Calu3 (cell line): ENCODE data around the gene ZWILCH. TPM values are rescaled to one million over a fixed set of nuclear protein-coding genes. Genes with fewer than 3 reads are reported as not detected.
A peak's percentile ranks its signal among the peaks of the same experiment; 100 is the strongest.

Experiments
- BruUV-seq: library from RNA; stranded (reverse); fragments of 400-500 nt; replicated peaks from 2 replicates; lab custom pipeline; 2021; lab: Mats Ljungman, UMichigan
- CTCF ChIA-PET: fragments of 300-600 bp; sonication (Branson Sonifier 250); formaldehyde crosslinking; loops from one replicate; lab custom pipeline; 2022; ENCODE audit warnings: antibody characterized with exemption; lab: Charles Lee
- DNase-seq: peaks from one replicate; pipeline ENCODE4 v3.0.0; 2022
- H3K27ac Mint-ChIP-seq: one replicate; pipeline ENCODE4 v1.8.0; 2022; ENCODE audit warnings: mixed read lengths; ENCODE audit not compliant: unreplicated experiment
- H3K27me3 Mint-ChIP-seq: one replicate; pipeline ENCODE4 v1.8.0; 2022; ENCODE audit warnings: mixed read lengths; ENCODE audit not compliant: unreplicated experiment
- H3K36me3 Mint-ChIP-seq: one replicate; pipeline ENCODE4 v1.8.0; 2022; ENCODE audit warnings: mild to moderate bottlenecking, moderate library complexity, mixed read lengths; ENCODE audit not compliant: insufficient read depth, unreplicated experiment
- H3K4me1 Mint-ChIP-seq: one replicate; pipeline ENCODE4 v1.8.0; 2022; ENCODE audit warnings: mild to moderate bottlenecking, low read depth, mixed read lengths; ENCODE audit not compliant: unreplicated experiment
- H3K4me3 Mint-ChIP-seq: one replicate; pipeline ENCODE4 v1.8.0; 2022; ENCODE audit warnings: mild to moderate bottlenecking, low read depth, moderate library complexity, mixed read lengths; ENCODE audit not compliant: unreplicated experiment
- H3K9me3 Mint-ChIP-seq: one replicate; pipeline ENCODE4 v1.8.0; 2022; ENCODE audit warnings: low read depth, mixed read lengths; ENCODE audit not compliant: unreplicated experiment
- intact Hi-C: fragments of 100-400 bp; cut with micrococcal nuclease; formaldehyde crosslinking; loops from one replicate; pipeline ENCODE4 v1.10.0; 2022; ENCODE audit not compliant: unreplicated experiment
- total RNA-seq: library from RNA; stranded (reverse); gene quantifications from 2 replicates; pipeline ENCODE4 v1.2.3, GENCODE V29; 2022
- TF ChIP-seq, protein P1 (sequence below): fragments of 200-600 bp; IDR thresholded peaks from one replicate; pipeline ENCODE4 v1.8.0; 2022; ENCODE audit warnings: antibody characterized with exemption; ENCODE audit not compliant: unreplicated experiment

Gene ZWILCH
- total RNA-seq, 1 experiment from 2014 or later = 34.5 TPM

DNA sequence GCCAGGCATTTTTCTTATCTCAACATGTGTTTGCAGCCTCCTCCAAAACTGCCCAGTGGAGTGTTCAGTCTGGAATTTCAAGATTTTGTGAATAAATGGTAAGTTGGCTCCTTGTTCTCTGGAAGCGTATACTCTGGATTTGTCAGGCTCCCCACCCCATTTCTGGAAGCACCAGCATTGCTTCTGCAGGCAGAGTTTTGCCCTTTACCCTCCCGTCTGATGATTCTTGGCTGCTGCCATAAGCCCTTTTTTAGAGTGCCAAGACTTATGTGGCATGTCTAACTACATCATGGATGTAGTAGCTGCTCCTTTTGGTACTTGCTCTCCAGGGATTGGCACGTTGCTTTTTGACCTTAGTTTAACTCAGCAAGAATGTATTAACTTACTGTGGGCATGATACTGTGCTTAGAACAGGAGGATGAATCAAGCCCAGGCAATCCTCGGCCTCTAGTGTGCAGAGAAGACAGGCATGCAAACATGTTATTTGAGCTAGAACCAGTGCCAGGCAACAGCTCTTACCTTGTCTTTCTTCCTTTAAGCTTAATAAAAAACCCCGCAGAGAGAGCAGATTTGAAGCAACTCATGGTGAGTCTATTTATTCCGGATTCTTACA is 15.8 kb upstream of the ZWILCH start:
- H3K4me3 Mint-ChIP-seq = no peak overlapping the region
- intact Hi-C loops = no loop called here
- TF ChIP-seq, protein P1, sequence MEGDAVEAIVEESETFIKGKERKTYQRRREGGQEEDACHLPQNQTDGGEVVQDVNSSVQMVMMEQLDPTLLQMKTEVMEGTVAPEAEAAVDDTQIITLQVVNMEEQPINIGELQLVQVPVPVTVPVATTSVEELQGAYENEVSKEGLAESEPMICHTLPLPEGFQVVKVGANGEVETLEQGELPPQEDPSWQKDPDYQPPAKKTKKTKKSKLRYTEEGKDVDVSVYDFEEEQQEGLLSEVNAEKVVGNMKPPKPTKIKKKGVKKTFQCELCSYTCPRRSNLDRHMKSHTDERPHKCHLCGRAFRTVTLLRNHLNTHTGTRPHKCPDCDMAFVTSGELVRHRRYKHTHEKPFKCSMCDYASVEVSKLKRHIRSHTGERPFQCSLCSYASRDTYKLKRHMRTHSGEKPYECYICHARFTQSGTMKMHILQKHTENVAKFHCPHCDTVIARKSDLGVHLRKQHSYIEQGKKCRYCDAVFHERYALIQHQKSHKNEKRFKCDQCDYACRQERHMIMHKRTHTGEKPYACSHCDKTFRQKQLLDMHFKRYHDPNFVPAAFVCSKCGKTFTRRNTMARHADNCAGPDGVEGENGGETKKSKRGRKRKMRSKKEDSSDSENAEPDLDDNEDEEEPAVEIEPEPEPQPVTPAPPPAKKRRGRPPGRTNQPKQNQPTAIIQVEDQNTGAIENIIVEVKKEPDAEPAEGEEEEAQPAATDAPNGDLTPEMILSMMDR = no peak
- H3K27me3 Mint-ChIP-seq = no peaks in the 10 kb centered on the region
- no peak overlapping the region for H3K27ac Mint-ChIP-seq
- peaks cover 4% of the 10 kb centered on the region for H3K4me1 Mint-ChIP-seq
- DNase-seq = no peak
- BruUV-seq = no TSS peak
- H3K36me3 Mint-ChIP-seq = peaks cover 38% of the 10 kb centered on the region
- H3K9me3 Mint-ChIP-seq = no peaks in the 10 kb centered on the region
- CTCF ChIA-PET = no interaction called here

DNA sequence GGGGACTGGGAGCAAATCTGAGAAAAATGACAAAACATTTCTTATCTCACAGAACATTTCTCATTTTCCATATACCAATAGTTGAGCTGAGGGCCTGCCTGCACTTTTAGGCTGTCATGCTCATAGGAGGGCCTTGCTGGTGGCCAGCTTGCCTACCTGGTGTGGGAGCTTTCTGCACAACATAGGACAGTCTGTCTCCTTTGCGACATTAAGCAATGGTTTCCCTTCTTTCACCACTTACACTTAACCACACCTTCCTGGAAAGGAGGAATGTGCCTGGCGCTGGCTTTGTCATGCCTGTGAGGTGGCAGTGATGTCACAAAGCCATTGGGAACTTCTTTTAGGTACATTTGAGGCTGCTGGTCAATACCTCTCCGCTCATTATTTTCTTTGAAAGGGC is 13.3 kb upstream of the ZWILCH start:
- Mint-ChIP-seq H3K9me3 (no peaks in the 10 kb centered on the region), H3K4me1 (peaks cover 16% of the 10 kb centered on the region), H3K27ac (no peak overlapping the region), H3K4me3 (no peak overlapping the region), H3K27me3 (no peaks in the 10 kb centered on the region), H3K36me3 (peaks cover 52% of the 10 kb centered on the region)
- DNase-seq = no peak
- CTCF ChIA-PET = interaction anchor here (0.6 to 0.7 kb wide), 3 partner anchors 43 to 507 kb away, joined by 3 to 4 read pairs (median 3); partner anchors contain the start of gene MAP2K1
- TF ChIP-seq, protein P1 = no peak
- intact Hi-C loops = no loop called here
- no TSS peak for BruUV-seq

DNA sequence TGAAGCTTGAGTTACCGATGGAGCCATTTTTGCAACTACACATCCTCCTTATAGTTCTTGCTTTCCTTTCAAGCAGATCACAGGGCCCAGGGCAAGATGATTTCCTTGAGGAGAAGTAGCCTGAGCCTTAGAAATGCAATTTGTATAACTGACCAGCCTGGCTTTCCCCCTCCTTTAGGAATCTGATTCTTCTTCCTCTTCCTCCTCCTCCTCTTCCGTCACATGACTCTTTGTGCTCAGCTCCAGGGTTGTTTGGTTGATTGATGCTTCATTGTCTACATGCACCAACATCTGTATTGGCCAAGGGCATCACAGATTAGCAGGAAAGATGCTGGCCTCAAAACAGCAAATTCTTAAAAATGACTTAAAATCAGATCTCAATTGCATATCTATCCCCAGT is 10.9 kb upstream of the ZWILCH start:
- no peak overlapping the region for H3K4me3 Mint-ChIP-seq
- CTCF ChIA-PET = no interaction called here
- H3K9me3 Mint-ChIP-seq = no peaks in the 10 kb centered on the region
- no TSS peak for BruUV-seq
- intact Hi-C loops = no loop called here
- H3K27ac Mint-ChIP-seq = peak overlapping the region; percentile 0
- DNase-seq = no peak
- H3K27me3 Mint-ChIP-seq = no peaks in the 10 kb centered on the region
- TF ChIP-seq, protein P1 = no peak
- peaks cover 32% of the 10 kb centered on the region for H3K4me1 Mint-ChIP-seq
- H3K36me3 Mint-ChIP-seq = peaks cover 65% of the 10 kb centered on the region

DNA sequence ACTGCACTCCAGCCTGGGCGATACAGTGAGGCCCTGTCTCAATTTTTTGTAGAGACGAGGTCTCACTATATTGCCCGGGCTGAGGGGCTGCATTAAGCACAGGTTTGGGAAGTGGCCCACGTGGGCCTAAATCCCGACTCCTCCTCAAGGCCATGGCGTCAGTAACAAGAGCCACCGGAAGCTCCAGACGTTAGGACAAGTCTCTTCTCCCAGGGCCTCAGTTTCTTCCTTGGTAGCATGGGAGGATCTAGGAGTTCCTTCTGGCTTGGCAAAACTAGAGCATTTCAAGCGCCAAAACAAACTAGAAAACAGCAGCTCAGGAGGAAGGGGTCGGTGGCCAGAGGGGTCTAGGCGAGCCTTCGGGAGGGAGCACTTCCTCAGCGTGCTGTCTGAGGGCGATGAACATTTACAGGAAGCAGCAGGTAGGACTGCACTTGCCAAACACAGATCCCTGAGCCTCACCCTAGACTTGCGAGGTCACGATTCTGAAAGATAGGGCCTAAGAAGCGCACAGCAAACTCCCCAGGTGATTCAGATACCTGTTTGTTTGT is 8.1 kb upstream of the ZWILCH start:
- CTCF ChIA-PET = interaction anchor here (0.5 to 2.5 kb wide), 8 partner anchors 9 to 202 kb away, joined by 3 to 21 read pairs (median 4); partner anchors contain the start of gene MAP2K1
- no peaks in the 10 kb centered on the region for H3K9me3 Mint-ChIP-seq
- H3K4me3 Mint-ChIP-seq = peak overlapping the region; percentile 91
- no peak for DNase-seq
- peaks cover 34% of the 10 kb centered on the region for H3K4me1 Mint-ChIP-seq
- intact Hi-C loops = no loop called here
- H3K27me3 Mint-ChIP-seq = no peaks in the 10 kb centered on the region
- H3K36me3 Mint-ChIP-seq = peaks cover 83% of the 10 kb centered on the region
- no TSS peak for BruUV-seq
- H3K27ac Mint-ChIP-seq = peak overlapping the region; percentile 93
- TF ChIP-seq, protein P1 = no peak
